GM23338 (cell line): Measurements from ENCODE around the gene FUCA1. TPM values are rescaled to one million over a fixed set of nuclear protein-coding genes. Genes with fewer than 3 reads are reported as not detected.

Experiments used
- ATAC-seq: fragments of 200-7000 bp; cut with Tn5 transposase; 3 replicates; pipeline ENCODE4 v1.9.1; 2020
- DNase-seq: peaks from one replicate; pipeline ENCODE4 v3.0.0-alpha.2; 2015; ENCODE audit warnings: low spot score
- H2AFZ ChIP-seq: fragments of 200-600 bp; sonication (generic); 2 replicates; pipeline ENCODE4 v1.8.0; 2016; ENCODE audit warnings: antibody characterized with exemption, mild to moderate bottlenecking, moderate library complexity
- H3F3A ChIP-seq: fragments of 200-600 bp; sonication (generic); replicated peaks from 2 replicates; pipeline ENCODE4 v1.8.0; 2017; ENCODE audit warnings: antibody characterized with exemption, mixed run types, low read depth
- H3K27ac ChIP-seq: fragments of 200-600 bp; sonication (generic); 2 replicates; pipeline ENCODE4 v1.6.1; 2016; ENCODE audit warnings: low read depth
- H3K27me3 ChIP-seq: fragments of 200-600 bp; sonication (generic); 2 replicates; pipeline ENCODE4 v1.8.0; 2016; ENCODE audit warnings: mild to moderate bottlenecking, mixed run types, moderate library complexity; ENCODE audit not compliant: insufficient read depth
- H3K36me3 ChIP-seq: fragments of 200-600 bp; sonication (generic); 2 replicates; pipeline ENCODE4 v1.8.0; 2016; ENCODE audit warnings: mild to moderate bottlenecking; ENCODE audit not compliant: insufficient read depth
- H3K4me1 ChIP-seq: fragments of 200-600 bp; sonication (generic); 2 replicates; pipeline ENCODE4 v1.8.0; 2016; ENCODE audit warnings: mild to moderate bottlenecking, moderate library complexity; ENCODE audit not compliant: insufficient read depth
- H3K4me2 ChIP-seq: fragments of 200-600 bp; sonication (generic); 2 replicates; pipeline ENCODE4 v1.7.1; 2017; ENCODE audit warnings: mixed run types
- H3K4me3 ChIP-seq: fragments of 200-600 bp; sonication (generic); 2 replicates; pipeline ENCODE4 v1.6.1; 2016; ENCODE audit warnings: mixed run types
- H3K79me2 ChIP-seq: fragments of 200-600 bp; sonication (generic); replicated peaks from 2 replicates; pipeline ENCODE4 v1.8.0; 2017; ENCODE audit warnings: mild to moderate bottlenecking; ENCODE audit not compliant: insufficient read depth
- H3K9me2 ChIP-seq: fragments of 200-600 bp; sonication (generic); 2 replicates; pipeline ENCODE4 v1.8.0; 2017; ENCODE audit not compliant: insufficient read depth
- H4K20me1 ChIP-seq: fragments of 200-600 bp; sonication (generic); replicated peaks from 2 replicates; pipeline ENCODE4 v1.8.0; 2017; ENCODE audit warnings: mild to moderate bottlenecking; ENCODE audit not compliant: insufficient read depth
- H3K27ac Mint-ChIP-seq: 2 replicates; pipeline ENCODE4 v1.8.0; 2020; ENCODE audit warnings: inconsistent platforms, mild to moderate bottlenecking, moderate library complexity, mixed read lengths
- H3K27me3 Mint-ChIP-seq: 3 replicates; pipeline ENCODE4 v1.8.0; 2022; ENCODE audit warnings: low read depth, mild to moderate bottlenecking, moderate library complexity, mixed read lengths, inconsistent platforms; ENCODE audit not compliant: insufficient read depth, poor library complexity
- H3K36me3 Mint-ChIP-seq: 3 replicates; pipeline ENCODE4 v1.8.0; 2021; ENCODE audit warnings: low read depth, mild to moderate bottlenecking, inconsistent platforms, moderate library complexity, mixed read lengths
- H3K4me1 Mint-ChIP-seq: 3 replicates; pipeline ENCODE4 v1.8.0; 2020; ENCODE audit warnings: mild to moderate bottlenecking, inconsistent platforms, mixed read lengths
- H3K4me3 Mint-ChIP-seq: 3 replicates; pipeline ENCODE4 v1.8.0; 2021; ENCODE audit warnings: moderate library complexity, mild to moderate bottlenecking, inconsistent platforms, mixed read lengths
- H3K9me3 Mint-ChIP-seq: 3 replicates; pipeline ENCODE4 v1.8.0; 2020; ENCODE audit warnings: moderate library complexity, mild to moderate bottlenecking, inconsistent platforms, mixed read lengths
- CREB1 ChIP-seq: fragments of 250-450 bp; sonication (Bioruptor Pico); IDR thresholded peaks from 2 replicates; pipeline ENCODE4 v1.5.0; 2020; ENCODE audit warnings: low read depth, mild to moderate bottlenecking, moderate library complexity
- EZH2 ChIP-seq: fragments of 200-600 bp; sonication (generic); IDR thresholded peaks from one replicate; pipeline ENCODE4 v1.8.0; 2017; ENCODE audit warnings: antibody characterized with exemption, mild to moderate bottlenecking, low read depth; ENCODE audit not compliant: unreplicated experiment
- EZH2phosphoT487 ChIP-seq: fragments of 200-600 bp; sonication (generic); IDR thresholded peaks from one replicate; pipeline ENCODE4 v1.8.1; 2018; ENCODE audit warnings: antibody characterized with exemption; ENCODE audit not compliant: unreplicated experiment
- JUNB ChIP-seq: IDR thresholded peaks from one replicate; pipeline ENCODE4 v1.6.1; 2016; ENCODE audit warnings: antibody characterized with exemption; ENCODE audit not compliant: unreplicated experiment
- NANOG ChIP-seq: IDR thresholded peaks from 2 replicates; pipeline ENCODE4 v1.6.1; 2016; ENCODE audit warnings: antibody characterized with exemption, borderline replicate concordance
- POLR2AphosphoS5 ChIP-seq: IDR thresholded peaks from 2 replicates; pipeline ENCODE4 v1.6.1; 2016; ENCODE audit warnings: antibody characterized with exemption, low read depth
- STAT1 ChIP-seq: IDR thresholded peaks from one replicate; pipeline ENCODE4 v1.6.1; 2016; ENCODE audit warnings: antibody characterized with exemption; ENCODE audit not compliant: unreplicated experiment
- ZNF114 ChIP-seq: fragments of 250-450 bp; sonication (Bioruptor Pico); IDR thresholded peaks from 2 replicates; pipeline ENCODE4 v1.5.0; 2020; ENCODE audit warnings: mild to moderate bottlenecking, moderate library complexity
- ZNF331 ChIP-seq: fragments of 250-450 bp; sonication (Bioruptor Pico); IDR thresholded peaks from 2 replicates; pipeline ENCODE4 v1.5.0; 2020; ENCODE audit warnings: low read depth, mild to moderate bottlenecking, moderate library complexity
- polyA plus RNA-seq: library from polyadenylated mRNA; unstranded; fragments of >200 nt; fragmentation: Nextera tagmentation; extraction: Ambion mirVana; gene quantifications from 2 replicates; pipeline ENCODE4 v1.2.1, GENCODE V29; 2016
- total RNA-seq: library from RNA; depleted of rRNA; stranded (reverse); fragments of >200 nt; shearing (Covaris generic); gene quantifications from 2 replicates; pipeline ENCODE4 v1.2.3, GENCODE V29; 2014
- TF ChIP-seq, protein P1 (sequence below), 2 experiments: fragments of 200-600 bp in 1 of 2; sonication (generic) in 1 of 2; conservative IDR thresholded peaks; 2 replicates each; pipeline versions ENCODE4 v1.5.1 to v1.6.1; 2016 to 2017; ENCODE audit warnings: antibody characterized with exemption in 2 of 2, low read depth in 2 of 2, mild to moderate bottlenecking in 2 of 2, moderate library complexity in 1 of 2
- TF ChIP-seq, protein P2 (sequence below): fragments of 250-450 bp; sonication (Bioruptor Pico); IDR thresholded peaks from 2 replicates; pipeline ENCODE4 v1.5.0; 2020; ENCODE audit warnings: mild to moderate bottlenecking, moderate library complexity
- TF ChIP-seq, protein P3 (sequence below): IDR thresholded peaks from 2 replicates; pipeline ENCODE4 v1.6.1; 2016; ENCODE audit warnings: antibody characterized with exemption
- TF ChIP-seq, protein P4 (sequence below): IDR thresholded peaks from one replicate; pipeline ENCODE4 v1.6.1; 2018; ENCODE audit warnings: antibody characterized with exemption; ENCODE audit not compliant: unreplicated experiment

Gene FUCA1
- total and polyA plus RNA-seq, 2 experiments from 2014 or later = 4.4 to 8.5 TPM

DNA sequence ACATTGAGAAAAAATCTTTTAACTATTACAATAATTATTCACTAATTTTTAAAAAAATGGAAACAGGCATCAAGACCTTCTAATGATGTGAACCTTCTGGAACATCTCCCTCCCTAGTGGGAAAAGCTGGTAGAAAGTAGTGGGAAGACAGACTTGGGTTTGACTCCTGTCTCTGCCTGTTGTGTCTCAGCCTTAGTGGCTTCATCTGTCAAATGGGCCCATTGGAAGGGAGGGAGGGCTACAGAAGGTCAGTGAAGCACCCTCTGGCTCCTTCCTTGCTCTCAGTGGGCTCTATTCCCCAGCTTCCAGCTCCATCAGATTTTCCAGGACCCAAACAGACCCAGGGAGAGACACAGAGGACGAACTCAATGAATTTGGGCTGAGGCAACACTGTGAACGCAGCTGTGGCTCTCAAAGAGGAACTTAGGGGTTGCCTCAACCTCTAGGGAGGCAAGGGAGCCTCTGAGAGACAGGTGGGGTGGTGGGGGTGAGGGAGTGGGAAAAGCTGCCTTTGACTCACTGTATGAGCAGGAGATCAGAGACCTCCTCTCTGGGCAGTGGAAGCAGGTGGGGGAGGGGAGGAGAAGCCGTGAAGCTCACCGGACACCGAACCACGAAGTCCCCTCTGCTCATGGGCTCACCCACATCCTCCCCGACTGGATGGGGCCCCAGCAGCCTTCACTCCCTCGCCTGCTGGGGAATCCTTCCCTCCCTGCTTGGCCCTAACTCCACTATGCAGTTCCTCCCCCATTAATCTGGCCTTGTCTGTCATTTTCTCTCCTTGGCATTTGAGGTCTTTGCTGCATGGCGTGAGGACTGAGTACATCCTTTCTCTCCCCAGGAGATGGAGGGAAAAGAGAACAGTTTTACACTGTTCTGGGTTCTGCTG lies 40.6 kb upstream of the FUCA1 start:
- Mint-ChIP-seq H3K36me3 (no peaks in the 10 kb centered on the region; the same call in 2 of the 3 replicates), H3K4me3 (no peak overlapping the region; the same call in 2 of the 3 replicates), H3K27ac (no peak overlapping the region), H3K9me3 (no peaks in the 10 kb centered on the region), H3K4me1 (peaks cover 17% of the 10 kb centered on the region), H3K27me3 (peaks cover 18% of the 10 kb centered on the region)
- peaks cover 15% of the 10 kb centered on the region for H3K27me3 ChIP-seq
- H3K4me1 ChIP-seq = peaks cover 13% of the 10 kb centered on the region
- peak overlapping the region; percentile 69; the same call in 1 of the 2 replicates for H2AFZ ChIP-seq
- DNase-seq (no peak), ATAC-seq (no peak)
- H3K4me2 ChIP-seq = no peak overlapping the region
- H3K27ac ChIP-seq = no peak overlapping the region
- TF ChIP-seq, protein P1, sequence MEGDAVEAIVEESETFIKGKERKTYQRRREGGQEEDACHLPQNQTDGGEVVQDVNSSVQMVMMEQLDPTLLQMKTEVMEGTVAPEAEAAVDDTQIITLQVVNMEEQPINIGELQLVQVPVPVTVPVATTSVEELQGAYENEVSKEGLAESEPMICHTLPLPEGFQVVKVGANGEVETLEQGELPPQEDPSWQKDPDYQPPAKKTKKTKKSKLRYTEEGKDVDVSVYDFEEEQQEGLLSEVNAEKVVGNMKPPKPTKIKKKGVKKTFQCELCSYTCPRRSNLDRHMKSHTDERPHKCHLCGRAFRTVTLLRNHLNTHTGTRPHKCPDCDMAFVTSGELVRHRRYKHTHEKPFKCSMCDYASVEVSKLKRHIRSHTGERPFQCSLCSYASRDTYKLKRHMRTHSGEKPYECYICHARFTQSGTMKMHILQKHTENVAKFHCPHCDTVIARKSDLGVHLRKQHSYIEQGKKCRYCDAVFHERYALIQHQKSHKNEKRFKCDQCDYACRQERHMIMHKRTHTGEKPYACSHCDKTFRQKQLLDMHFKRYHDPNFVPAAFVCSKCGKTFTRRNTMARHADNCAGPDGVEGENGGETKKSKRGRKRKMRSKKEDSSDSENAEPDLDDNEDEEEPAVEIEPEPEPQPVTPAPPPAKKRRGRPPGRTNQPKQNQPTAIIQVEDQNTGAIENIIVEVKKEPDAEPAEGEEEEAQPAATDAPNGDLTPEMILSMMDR (conservative IDR thresholded peaks at IDR 0.05; ENCODE audit: low read depth in 2 of 2) = no peak
- TF ChIP-seq CREB1 (no peak), STAT1 (no peak), NANOG (no peak), EZH2 (no peak), ZNF114 (CRISPR knock-in tag) (no peak), JUNB (no peak), POLR2AphosphoS5 (no peak), ZNF331 (CRISPR knock-in tag) (no peak), EZH2phosphoT487 (no peak)
- TF ChIP-seq, protein P2, sequence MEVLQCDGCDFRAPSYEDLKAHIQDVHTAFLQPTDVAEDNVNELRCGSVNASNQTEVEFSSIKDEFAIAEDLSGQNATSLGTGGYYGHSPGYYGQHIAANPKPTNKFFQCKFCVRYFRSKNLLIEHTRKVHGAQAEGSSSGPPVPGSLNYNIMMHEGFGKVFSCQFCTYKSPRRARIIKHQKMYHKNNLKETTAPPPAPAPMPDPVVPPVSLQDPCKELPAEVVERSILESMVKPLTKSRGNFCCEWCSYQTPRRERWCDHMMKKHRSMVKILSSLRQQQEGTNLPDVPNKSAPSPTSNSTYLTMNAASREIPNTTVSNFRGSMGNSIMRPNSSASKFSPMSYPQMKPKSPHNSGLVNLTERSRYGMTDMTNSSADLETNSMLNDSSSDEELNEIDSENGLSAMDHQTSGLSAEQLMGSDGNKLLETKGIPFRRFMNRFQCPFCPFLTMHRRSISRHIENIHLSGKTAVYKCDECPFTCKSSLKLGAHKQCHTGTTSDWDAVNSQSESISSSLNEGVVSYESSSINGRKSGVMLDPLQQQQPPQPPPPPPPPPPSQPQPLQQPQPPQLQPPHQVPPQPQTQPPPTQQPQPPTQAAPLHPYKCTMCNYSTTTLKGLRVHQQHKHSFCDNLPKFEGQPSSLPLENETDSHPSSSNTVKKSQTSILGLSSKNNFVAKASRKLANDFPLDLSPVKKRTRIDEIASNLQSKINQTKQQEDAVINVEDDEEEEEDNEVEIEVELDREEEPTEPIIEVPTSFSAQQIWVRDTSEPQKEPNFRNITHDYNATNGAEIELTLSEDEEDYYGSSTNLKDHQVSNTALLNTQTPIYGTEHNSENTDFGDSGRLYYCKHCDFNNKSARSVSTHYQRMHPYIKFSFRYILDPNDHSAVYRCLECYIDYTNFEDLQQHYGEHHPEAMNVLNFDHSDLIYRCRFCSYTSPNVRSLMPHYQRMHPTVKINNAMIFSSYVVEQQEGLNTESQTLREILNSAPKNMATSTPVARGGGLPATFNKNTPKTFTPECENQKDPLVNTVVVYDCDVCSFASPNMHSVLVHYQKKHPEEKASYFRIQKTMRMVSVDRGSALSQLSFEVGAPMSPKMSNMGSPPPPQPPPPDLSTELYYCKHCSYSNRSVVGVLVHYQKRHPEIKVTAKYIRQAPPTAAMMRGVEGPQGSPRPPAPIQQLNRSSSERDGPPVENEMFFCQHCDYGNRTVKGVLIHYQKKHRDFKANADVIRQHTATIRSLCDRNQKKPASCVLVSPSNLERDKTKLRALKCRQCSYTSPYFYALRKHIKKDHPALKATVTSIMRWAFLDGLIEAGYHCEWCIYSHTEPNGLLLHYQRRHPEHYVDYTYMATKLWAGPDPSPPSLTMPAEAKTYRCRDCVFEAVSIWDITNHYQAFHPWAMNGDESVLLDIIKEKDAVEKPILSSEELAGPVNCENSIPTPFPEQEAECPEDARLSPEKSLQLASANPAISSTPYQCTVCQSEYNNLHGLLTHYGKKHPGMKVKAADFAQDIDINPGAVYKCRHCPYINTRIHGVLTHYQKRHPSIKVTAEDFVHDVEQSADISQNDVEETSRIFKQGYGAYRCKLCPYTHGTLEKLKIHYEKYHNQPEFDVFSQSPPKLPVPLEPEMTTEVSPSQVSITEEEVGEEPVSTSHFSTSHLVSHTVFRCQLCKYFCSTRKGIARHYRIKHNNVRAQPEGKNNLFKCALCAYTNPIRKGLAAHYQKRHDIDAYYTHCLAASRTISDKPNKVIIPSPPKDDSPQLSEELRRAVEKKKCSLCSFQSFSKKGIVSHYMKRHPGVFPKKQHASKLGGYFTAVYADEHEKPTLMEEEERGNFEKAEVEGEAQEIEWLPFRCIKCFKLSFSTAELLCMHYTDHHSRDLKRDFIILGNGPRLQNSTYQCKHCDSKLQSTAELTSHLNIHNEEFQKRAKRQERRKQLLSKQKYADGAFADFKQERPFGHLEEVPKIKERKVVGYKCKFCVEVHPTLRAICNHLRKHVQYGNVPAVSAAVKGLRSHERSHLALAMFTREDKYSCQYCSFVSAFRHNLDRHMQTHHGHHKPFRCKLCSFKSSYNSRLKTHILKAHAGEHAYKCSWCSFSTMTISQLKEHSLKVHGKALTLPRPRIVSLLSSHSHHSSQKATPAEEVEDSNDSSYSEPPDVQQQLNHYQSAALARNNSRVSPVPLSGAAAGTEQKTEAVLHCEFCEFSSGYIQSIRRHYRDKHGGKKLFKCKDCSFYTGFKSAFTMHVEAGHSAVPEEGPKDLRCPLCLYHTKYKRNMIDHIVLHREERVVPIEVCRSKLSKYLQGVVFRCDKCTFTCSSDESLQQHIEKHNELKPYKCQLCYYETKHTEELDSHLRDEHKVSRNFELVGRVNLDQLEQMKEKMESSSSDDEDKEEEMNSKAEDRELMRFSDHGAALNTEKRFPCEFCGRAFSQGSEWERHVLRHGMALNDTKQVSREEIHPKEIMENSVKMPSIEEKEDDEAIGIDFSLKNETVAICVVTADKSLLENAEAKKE (CRISPR knock-in tag) = no peak
- TF ChIP-seq, protein P3, sequence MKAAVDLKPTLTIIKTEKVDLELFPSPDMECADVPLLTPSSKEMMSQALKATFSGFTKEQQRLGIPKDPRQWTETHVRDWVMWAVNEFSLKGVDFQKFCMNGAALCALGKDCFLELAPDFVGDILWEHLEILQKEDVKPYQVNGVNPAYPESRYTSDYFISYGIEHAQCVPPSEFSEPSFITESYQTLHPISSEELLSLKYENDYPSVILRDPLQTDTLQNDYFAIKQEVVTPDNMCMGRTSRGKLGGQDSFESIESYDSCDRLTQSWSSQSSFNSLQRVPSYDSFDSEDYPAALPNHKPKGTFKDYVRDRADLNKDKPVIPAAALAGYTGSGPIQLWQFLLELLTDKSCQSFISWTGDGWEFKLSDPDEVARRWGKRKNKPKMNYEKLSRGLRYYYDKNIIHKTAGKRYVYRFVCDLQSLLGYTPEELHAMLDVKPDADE = no peak
- TF ChIP-seq, protein P4, sequence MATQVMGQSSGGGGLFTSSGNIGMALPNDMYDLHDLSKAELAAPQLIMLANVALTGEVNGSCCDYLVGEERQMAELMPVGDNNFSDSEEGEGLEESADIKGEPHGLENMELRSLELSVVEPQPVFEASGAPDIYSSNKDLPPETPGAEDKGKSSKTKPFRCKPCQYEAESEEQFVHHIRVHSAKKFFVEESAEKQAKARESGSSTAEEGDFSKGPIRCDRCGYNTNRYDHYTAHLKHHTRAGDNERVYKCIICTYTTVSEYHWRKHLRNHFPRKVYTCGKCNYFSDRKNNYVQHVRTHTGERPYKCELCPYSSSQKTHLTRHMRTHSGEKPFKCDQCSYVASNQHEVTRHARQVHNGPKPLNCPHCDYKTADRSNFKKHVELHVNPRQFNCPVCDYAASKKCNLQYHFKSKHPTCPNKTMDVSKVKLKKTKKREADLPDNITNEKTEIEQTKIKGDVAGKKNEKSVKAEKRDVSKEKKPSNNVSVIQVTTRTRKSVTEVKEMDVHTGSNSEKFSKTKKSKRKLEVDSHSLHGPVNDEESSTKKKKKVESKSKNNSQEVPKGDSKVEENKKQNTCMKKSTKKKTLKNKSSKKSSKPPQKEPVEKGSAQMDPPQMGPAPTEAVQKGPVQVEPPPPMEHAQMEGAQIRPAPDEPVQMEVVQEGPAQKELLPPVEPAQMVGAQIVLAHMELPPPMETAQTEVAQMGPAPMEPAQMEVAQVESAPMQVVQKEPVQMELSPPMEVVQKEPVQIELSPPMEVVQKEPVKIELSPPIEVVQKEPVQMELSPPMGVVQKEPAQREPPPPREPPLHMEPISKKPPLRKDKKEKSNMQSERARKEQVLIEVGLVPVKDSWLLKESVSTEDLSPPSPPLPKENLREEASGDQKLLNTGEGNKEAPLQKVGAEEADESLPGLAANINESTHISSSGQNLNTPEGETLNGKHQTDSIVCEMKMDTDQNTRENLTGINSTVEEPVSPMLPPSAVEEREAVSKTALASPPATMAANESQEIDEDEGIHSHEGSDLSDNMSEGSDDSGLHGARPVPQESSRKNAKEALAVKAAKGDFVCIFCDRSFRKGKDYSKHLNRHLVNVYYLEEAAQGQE = no peak
- H3K9me2 ChIP-seq = no peaks in the 10 kb centered on the region
- H4K20me1 ChIP-seq = no peaks in the 10 kb centered on the region
- no peak overlapping the region for H3K4me3 ChIP-seq
- H3K36me3 ChIP-seq = no peaks in the 10 kb centered on the region
- peaks cover under 1% of the 10 kb centered on the region; the same call in 1 of the 2 replicates for H3F3A ChIP-seq
- no peaks in the 10 kb centered on the region for H3K79me2 ChIP-seq
